Activated CD8-positive, alpha-beta T cell treated with anti-CD3 and anti-CD28 coated beads for 36 hours (primary cell): ENCODE measurements around the gene PHOSPHO2. TPM values are rescaled to one million over a fixed set of nuclear protein-coding genes. Genes with fewer than 3 reads are reported as not detected.

Source experiments
- ATAC-seq: fragments of 200-7000 bp; cut with Tn5 transposase; one replicate; pipeline ENCODE4 v1.10.0; 2021; ENCODE audit warnings: mild to moderate bottlenecking, moderate library complexity
- CTCF ChIA-PET: fragments of 350-600 bp; sonication (Branson Sonifier 250); formaldehyde crosslinking; loops from one replicate; lab custom pipeline; 2021; ENCODE audit warnings: antibody characterized with exemption; lab: Charles Lee
- POLR2A ChIA-PET: fragments of 350-600 bp; sonication (Branson Sonifier 250); formaldehyde crosslinking; loops from one replicate; lab custom pipeline; 2021; ENCODE audit warnings: antibody characterized with exemption; lab: Charles Lee
- DNase-seq: peaks from one replicate; pipeline ENCODE4 v3.0.0-alpha.2; 2020
- H3K27ac Mint-ChIP-seq: one replicate; pipeline ENCODE4 v1.8.0; 2021; ENCODE audit warnings: mild to moderate bottlenecking, mixed read lengths
- H3K27me3 Mint-ChIP-seq: one replicate; pipeline ENCODE4 v1.8.0; 2021; ENCODE audit warnings: mixed read lengths
- H3K36me3 Mint-ChIP-seq: one replicate; pipeline ENCODE4 v1.8.0; 2021; ENCODE audit warnings: low read depth, mixed read lengths
- H3K4me1 Mint-ChIP-seq: one replicate; pipeline ENCODE4 v1.8.0; 2021; ENCODE audit warnings: low read depth, mixed read lengths
- H3K4me3 Mint-ChIP-seq: one replicate; pipeline ENCODE4 v1.8.0; 2021; ENCODE audit warnings: mild to moderate bottlenecking, moderate library complexity, mixed read lengths
- H3K9me3 Mint-ChIP-seq: one replicate; pipeline ENCODE4 v1.8.0; 2021; ENCODE audit warnings: mixed read lengths
- CTCF ChIP-seq: fragments of 200-600 bp; IDR thresholded peaks from one replicate; pipeline ENCODE4 v1.8.0; 2022; ENCODE audit warnings: antibody characterized with exemption, mild to moderate bottlenecking
- intact Hi-C: fragments of 100-400 bp; cut with micrococcal nuclease; formaldehyde crosslinking; loops from one replicate; pipeline ENCODE4 v1.10.0; 2022
- total RNA-seq, 2 experiments: library from RNA; stranded (reverse); gene quantifications; one replicate each; pipeline ENCODE4 v1.2.3, GENCODE V29; 2021

PHOSPHO2 gene
- total RNA-seq, 2 experiments from 2014 or later, result 3.2 to 3.9 TPM

- Mint-ChIP-seq H3K36me3 (no peaks in the 10 kb centered on the region), H3K4me1 (no peaks in the 10 kb centered on the region), H3K27ac (no peak overlapping the region), H3K4me3 (no peak overlapping the region), H3K27me3 (peaks cover 9% of the 10 kb centered on the region), H3K9me3 (no peaks in the 10 kb centered on the region)
- intact Hi-C loops, result no loop called here
- TF ChIP-seq CTCF, result no peak
- DNase-seq, result no peak
- ATAC-seq, result no peak
- ChIA-PET POLR2A (interaction anchor here (0.6 kb wide), 1 partner anchor 142 kb away, joined by 3 read pairs; no protein-coding TSS in a partner anchor), CTCF (interaction anchor here (1.4 kb wide), 1 partner anchor 33 kb away, joined by 3 read pairs; no protein-coding TSS in a partner anchor)
Measured at GRCh38 chr2:169672406-169672805, 21.9 kb upstream of the PHOSPHO2 start.

GRCh38 chr2:169673106-169673505, 21.2 kb upstream of the PHOSPHO2 start:
- DNase-seq, result no peak
- H3K4me3 Mint-ChIP-seq, result no peak overlapping the region
- ChIA-PET POLR2A (no interaction called here), CTCF (interaction anchor here (1.2 to 1.4 kb wide), 2 partner anchors 10 to 32 kb away, joined by 3 to 6 read pairs; no protein-coding TSS in a partner anchor)
- H3K4me1 Mint-ChIP-seq, result no peaks in the 10 kb centered on the region
- no peaks in the 10 kb centered on the region for H3K9me3 Mint-ChIP-seq
- no peak overlapping the region for H3K27ac Mint-ChIP-seq
- no peak for TF ChIP-seq CTCF
- peaks cover 9% of the 10 kb centered on the region for H3K27me3 Mint-ChIP-seq
- intact Hi-C loops, result no loop called here
- no peaks in the 10 kb centered on the region for H3K36me3 Mint-ChIP-seq
- ATAC-seq, result no peak

- Mint-ChIP-seq H3K4me1 (no peaks in the 10 kb centered on the region), H3K9me3 (no peaks in the 10 kb centered on the region), H3K36me3 (no peaks in the 10 kb centered on the region), H3K27ac (no peak overlapping the region), H3K27me3 (peaks cover 9% of the 10 kb centered on the region), H3K4me3 (no peak overlapping the region)
- CTCF ChIA-PET, result interaction anchor here (1.2 kb wide), 1 partner anchor 9 kb away, joined by 6 read pairs; no protein-coding TSS in a partner anchor
- POLR2A ChIA-PET, result no interaction called here
- ATAC-seq (no peak), DNase-seq (no peak)
- intact Hi-C loops, result no loop called here
- TF ChIP-seq CTCF, result no peak
Measured at GRCh38 chr2:169673921-169674320, 20.3 kb upstream of the PHOSPHO2 start.

- no peak overlapping the region for H3K4me3 Mint-ChIP-seq
- H3K36me3 Mint-ChIP-seq, result no peaks in the 10 kb centered on the region
- ATAC-seq, result no peak
- no peaks in the 10 kb centered on the region for H3K4me1 Mint-ChIP-seq
- H3K27ac Mint-ChIP-seq, result no peak overlapping the region
- ChIA-PET CTCF (no interaction called here), POLR2A (no interaction called here)
- no peaks in the 10 kb centered on the region for H3K9me3 Mint-ChIP-seq
- peaks cover 9% of the 10 kb centered on the region for H3K27me3 Mint-ChIP-seq
- no peak for TF ChIP-seq CTCF
- no peak for DNase-seq
- intact Hi-C loops, result no loop called here
Measured at GRCh38 chr2:169676357-169676756, 17.9 kb upstream of the PHOSPHO2 start.

- ChIA-PET POLR2A (no interaction called here), CTCF (no interaction called here)
- ATAC-seq, result no peak
- Mint-ChIP-seq H3K27ac (no peak overlapping the region), H3K4me3 (no peak overlapping the region), H3K9me3 (no peaks in the 10 kb centered on the region), H3K36me3 (no peaks in the 10 kb centered on the region), H3K27me3 (peaks cover 9% of the 10 kb centered on the region), H3K4me1 (no peaks in the 10 kb centered on the region)
- intact Hi-C loops, result no loop called here
- no peak for DNase-seq
- no peak for TF ChIP-seq CTCF
Measured at GRCh38 chr2:169676850-169677249, 17.4 kb upstream of the PHOSPHO2 start.
